Measurements from ENCODE around the gene SLC1A5.
A peak's percentile ranks its signal among the peaks of the same experiment; 100 is the strongest.
"Not testable (repeated sequence)": the region's sequence is repeated elsewhere in the genome, so short reads cannot be mapped to it uniquely, and the experiment has no call there.

Gene SLC1A5
- 35.4 to 146 (median 70.7) reads per million in 3 donors for total RNA-seq

- Histone ChIP-seq H3K4me1 (ENCODE audit: control insufficient read depth, insufficient read depth, low read length, poor library complexity, severe bottlenecking) (peaks cover 41% of the 10 kb centered on the region), H3K4me3 (ENCODE audit: insufficient read depth, low read depth, low read length, poor library complexity, severe bottlenecking) (peak within 1 kb of the TSS; percentile 85), H3K27ac (ENCODE audit: insufficient read depth, low read length, poor library complexity, severe bottlenecking) (peak within 1 kb of the TSS; percentile 73), H3K27me3 (replicated peaks; ENCODE audit: control insufficient read depth, insufficient read depth, low read length, poor library complexity, severe bottlenecking) (no peaks in the 10 kb centered on the region), H3K36me3 (ENCODE audit: control insufficient read depth, insufficient read depth, low read length) (no peaks in the 10 kb centered on the region), H3K9me3 (ENCODE audit: control insufficient read depth, low read length) (no peaks in the 10 kb centered on the region)
- DNase-seq: peak; percentile 95 to 97 (median 97)
These were observed at the start of gene SLC1A5 for GRCh38 chr19:46788262-46788967. Gene SLC1A5 (minus strand): TSS chr19:46788594. CDS start chr19:46787965, 629 bp downstream.

- H3K27me3 ChIP-seq (replicated peaks; ENCODE audit: control insufficient read depth, insufficient read depth, low read length, poor library complexity, severe bottlenecking): no peaks in the 10 kb centered on the region
- DNase-seq: no peak
- H3K4me3 ChIP-seq (ENCODE audit: insufficient read depth, low read depth, low read length, poor library complexity, severe bottlenecking): no peak overlapping the region
- no peak overlapping the region for H3K27ac ChIP-seq (ENCODE audit: insufficient read depth, low read length, poor library complexity, severe bottlenecking)
- peaks cover 19% of the 10 kb centered on the region for H3K36me3 ChIP-seq (ENCODE audit: control insufficient read depth, insufficient read depth, low read length)
- no peaks in the 10 kb centered on the region for H3K9me3 ChIP-seq (ENCODE audit: control insufficient read depth, low read length)
- no peaks in the 10 kb centered on the region for H3K4me1 ChIP-seq (ENCODE audit: control insufficient read depth, insufficient read depth, low read length, poor library complexity, severe bottlenecking)
These were observed 49.8 kb upstream of the SLC1A5 start for GRCh38 chr19:46838160-46838559.

GRCh38 chr19:46834984-46835383, 46.6 kb upstream of the SLC1A5 start:
- DNase-seq: no peak
- Histone ChIP-seq H3K4me3 (ENCODE audit: insufficient read depth, low read depth, low read length, poor library complexity, severe bottlenecking) (no peak overlapping the region), H3K4me1 (ENCODE audit: control insufficient read depth, insufficient read depth, low read length, poor library complexity, severe bottlenecking) (no peaks in the 10 kb centered on the region), H3K36me3 (ENCODE audit: control insufficient read depth, insufficient read depth, low read length) (peaks cover 13% of the 10 kb centered on the region), H3K27ac (ENCODE audit: insufficient read depth, low read length, poor library complexity, severe bottlenecking) (no peak overlapping the region), H3K9me3 (ENCODE audit: control insufficient read depth, low read length) (no peaks in the 10 kb centered on the region), H3K27me3 (replicated peaks; ENCODE audit: control insufficient read depth, insufficient read depth, low read length, poor library complexity, severe bottlenecking) (no peaks in the 10 kb centered on the region)

DNA sequence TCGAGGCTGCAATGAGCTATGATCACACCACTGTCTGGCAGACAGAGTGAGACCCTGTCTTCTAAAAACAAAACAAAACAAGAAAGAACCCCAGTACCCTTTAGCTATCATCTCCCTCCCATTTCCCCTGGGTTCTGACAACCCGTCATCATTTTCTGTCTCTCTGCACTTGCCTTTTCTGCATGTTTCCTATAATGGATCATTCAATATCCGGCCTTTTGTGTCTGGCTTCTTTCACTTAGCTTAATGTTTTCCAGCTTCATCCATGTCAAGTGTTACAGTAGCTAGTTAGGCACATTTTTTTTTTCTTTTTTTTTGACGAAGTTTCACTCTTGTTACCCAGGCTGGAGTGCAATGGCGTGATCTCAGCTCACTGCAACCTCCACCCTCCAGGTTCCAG, 45.7 kb upstream of the SLC1A5 start:
- H3K27me3 ChIP-seq (replicated peaks; ENCODE audit: control insufficient read depth, insufficient read depth, low read length, poor library complexity, severe bottlenecking): no peaks in the 10 kb centered on the region
- H3K4me3 ChIP-seq (ENCODE audit: insufficient read depth, low read depth, low read length, poor library complexity, severe bottlenecking): no peak overlapping the region
- no peaks in the 10 kb centered on the region for H3K9me3 ChIP-seq (ENCODE audit: control insufficient read depth, low read length)
- peaks cover 6% of the 10 kb centered on the region for H3K36me3 ChIP-seq (ENCODE audit: control insufficient read depth, insufficient read depth, low read length)
- H3K4me1 ChIP-seq (ENCODE audit: control insufficient read depth, insufficient read depth, low read length, poor library complexity, severe bottlenecking): no peaks in the 10 kb centered on the region
- H3K27ac ChIP-seq (ENCODE audit: insufficient read depth, low read length, poor library complexity, severe bottlenecking): no peak overlapping the region
- DNase-seq: no peak

- H3K9me3 ChIP-seq (ENCODE audit: control insufficient read depth, low read length): no peaks in the 10 kb centered on the region
- no peak overlapping the region for H3K27ac ChIP-seq (ENCODE audit: insufficient read depth, low read length, poor library complexity, severe bottlenecking)
- no peaks in the 10 kb centered on the region for H3K36me3 ChIP-seq (ENCODE audit: control insufficient read depth, insufficient read depth, low read length)
- H3K4me3 ChIP-seq (ENCODE audit: insufficient read depth, low read depth, low read length, poor library complexity, severe bottlenecking): no peak overlapping the region
- no peaks in the 10 kb centered on the region for H3K4me1 ChIP-seq (ENCODE audit: control insufficient read depth, insufficient read depth, low read length, poor library complexity, severe bottlenecking)
- no peak for DNase-seq
- H3K27me3 ChIP-seq (replicated peaks; ENCODE audit: control insufficient read depth, insufficient read depth, low read length, poor library complexity, severe bottlenecking): no peaks in the 10 kb centered on the region
These were observed 42.5 kb upstream of the SLC1A5 start for GRCh38 chr19:46830864-46831263.

- H3K4me1 ChIP-seq (ENCODE audit: control insufficient read depth, insufficient read depth, low read length, poor library complexity, severe bottlenecking): no peaks in the 10 kb centered on the region
- no peak for DNase-seq
- no peak overlapping the region for H3K27ac ChIP-seq (ENCODE audit: insufficient read depth, low read length, poor library complexity, severe bottlenecking)
These were observed 40.1 kb upstream of the SLC1A5 start for GRCh38 chr19:46828484-46828883.

GRCh38 chr19:46825731-46826055, 37.3 kb upstream of the SLC1A5 start:
- no peak for DNase-seq
- H3K36me3 ChIP-seq (ENCODE audit: control insufficient read depth, insufficient read depth, low read length): no peaks in the 10 kb centered on the region
- H3K4me1 ChIP-seq (ENCODE audit: control insufficient read depth, insufficient read depth, low read length, poor library complexity, severe bottlenecking): peaks cover 16% of the 10 kb centered on the region
- H3K4me3 ChIP-seq (ENCODE audit: insufficient read depth, low read depth, low read length, poor library complexity, severe bottlenecking): no peak overlapping the region
- H3K9me3 ChIP-seq (ENCODE audit: control insufficient read depth, low read length): no peaks in the 10 kb centered on the region
- H3K27ac ChIP-seq (ENCODE audit: insufficient read depth, low read length, poor library complexity, severe bottlenecking): no peak overlapping the region
- no peaks in the 10 kb centered on the region for H3K27me3 ChIP-seq (replicated peaks; ENCODE audit: control insufficient read depth, insufficient read depth, low read length, poor library complexity, severe bottlenecking)

More at GRCh38 chr19:46828484-46828883, 40.1 kb upstream of the SLC1A5 start:
- Histone ChIP-seq H3K9me3 (ENCODE audit: control insufficient read depth, low read length) (no peaks in the 10 kb centered on the region), H3K27me3 (replicated peaks; ENCODE audit: control insufficient read depth, insufficient read depth, low read length, poor library complexity, severe bottlenecking) (no peaks in the 10 kb centered on the region), H3K4me3 (ENCODE audit: insufficient read depth, low read depth, low read length, poor library complexity, severe bottlenecking) (no peak overlapping the region), H3K36me3 (ENCODE audit: control insufficient read depth, insufficient read depth, low read length) (no peaks in the 10 kb centered on the region)

DNA sequence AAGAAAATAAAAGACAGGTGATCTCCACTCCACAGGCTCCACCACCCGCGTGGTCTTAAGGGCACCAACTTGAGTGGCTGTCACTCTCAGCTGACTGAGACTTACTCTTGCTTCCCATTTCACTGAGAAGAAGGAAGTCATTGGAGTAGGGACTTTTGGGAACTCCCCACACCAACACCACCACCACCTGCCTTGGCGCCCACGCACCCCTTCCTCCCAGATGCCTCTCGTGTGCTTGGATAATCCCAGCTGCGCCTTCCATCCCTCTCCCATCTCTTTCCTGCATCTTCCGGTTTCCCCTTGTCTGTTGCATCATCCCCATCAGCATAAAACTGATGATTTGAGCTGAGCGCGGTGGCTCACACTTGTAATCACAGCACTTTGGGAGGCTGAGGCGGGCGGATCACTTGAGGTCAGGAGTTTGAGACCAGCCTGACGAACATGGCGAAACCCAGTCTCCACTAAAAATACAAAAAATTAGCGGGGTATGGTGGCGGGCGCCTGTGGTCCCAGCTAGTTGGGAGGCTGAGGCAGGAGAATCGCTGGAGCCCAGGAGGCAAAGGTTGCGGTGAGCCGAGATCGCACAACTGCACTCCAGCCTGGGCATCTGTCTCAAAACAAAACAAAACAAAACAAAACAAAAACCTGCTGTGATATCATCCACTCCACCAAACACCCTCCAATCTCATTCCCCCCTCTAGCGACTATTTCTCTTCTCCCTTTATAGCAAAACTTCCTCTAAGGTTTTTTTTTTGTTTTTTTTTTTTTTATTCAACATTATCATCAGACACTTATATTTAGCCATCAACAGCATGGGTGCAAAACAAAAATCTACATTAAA, 36.7 kb upstream of the SLC1A5 start:
- DNase-seq: no peak

DNA sequence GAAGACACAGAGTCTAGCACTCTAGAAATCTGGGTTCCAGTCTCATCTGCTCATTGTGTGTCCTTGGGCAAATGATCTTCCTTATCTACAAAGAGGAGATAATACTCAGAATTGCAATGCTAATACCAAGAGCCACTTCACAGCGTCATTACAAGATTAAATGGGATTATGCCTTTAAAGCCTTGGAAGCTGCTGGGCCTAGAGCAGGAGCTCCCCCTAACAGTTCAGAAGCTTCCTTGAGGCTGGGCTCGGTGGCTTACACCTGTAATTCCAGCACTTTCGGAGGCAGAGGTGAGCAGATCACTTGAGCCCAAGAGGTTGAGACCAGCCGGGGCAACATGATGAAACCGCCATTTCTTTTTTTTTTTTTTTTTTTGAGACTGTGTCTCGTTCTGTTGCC, 34.7 kb upstream of the SLC1A5 start:
- Histone ChIP-seq H3K4me1 (ENCODE audit: control insufficient read depth, insufficient read depth, low read length, poor library complexity, severe bottlenecking) (peaks cover 27% of the 10 kb centered on the region), H3K27ac (ENCODE audit: insufficient read depth, low read length, poor library complexity, severe bottlenecking) (no peak overlapping the region), H3K36me3 (ENCODE audit: control insufficient read depth, insufficient read depth, low read length) (no peaks in the 10 kb centered on the region), H3K27me3 (replicated peaks; ENCODE audit: control insufficient read depth, insufficient read depth, low read length, poor library complexity, severe bottlenecking) (no peaks in the 10 kb centered on the region), H3K4me3 (ENCODE audit: insufficient read depth, low read depth, low read length, poor library complexity, severe bottlenecking) (no peak overlapping the region), H3K9me3 (ENCODE audit: control insufficient read depth, low read length) (no peaks in the 10 kb centered on the region)
- no peak for DNase-seq

More for the DNA sequence above, 36.7 kb upstream of the SLC1A5 start:
- Histone ChIP-seq H3K27me3 (replicated peaks; ENCODE audit: control insufficient read depth, insufficient read depth, low read length, poor library complexity, severe bottlenecking) (no peaks in the 10 kb centered on the region), H3K36me3 (ENCODE audit: control insufficient read depth, insufficient read depth, low read length) (no peaks in the 10 kb centered on the region), H3K4me1 (ENCODE audit: control insufficient read depth, insufficient read depth, low read length, poor library complexity, severe bottlenecking) (peaks cover 22% of the 10 kb centered on the region), H3K4me3 (ENCODE audit: insufficient read depth, low read depth, low read length, poor library complexity, severe bottlenecking) (no peak overlapping the region), H3K27ac (ENCODE audit: insufficient read depth, low read length, poor library complexity, severe bottlenecking) (no peak overlapping the region), H3K9me3 (ENCODE audit: control insufficient read depth, low read length) (no peaks in the 10 kb centered on the region)

DNA sequence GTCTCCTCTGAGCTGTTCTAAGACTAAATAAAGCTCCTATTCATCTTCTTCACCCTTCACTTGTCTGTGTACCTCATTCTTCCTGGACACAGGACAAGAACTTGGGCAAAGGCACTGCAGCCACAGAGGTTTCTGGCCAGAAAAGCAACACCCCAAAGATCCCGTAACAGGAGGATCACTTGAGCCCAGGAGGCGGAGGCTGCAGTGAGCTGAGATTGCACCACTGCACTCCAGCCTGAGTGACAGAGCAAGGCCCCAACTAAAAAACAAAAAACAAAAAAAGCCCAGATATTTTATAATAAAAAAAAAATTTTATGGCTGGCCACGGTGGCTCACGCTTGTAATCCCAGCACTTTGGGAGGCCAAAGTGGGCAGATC, 34.0 kb upstream of the SLC1A5 start:
- H3K4me3 ChIP-seq (ENCODE audit: insufficient read depth, low read depth, low read length, poor library complexity, severe bottlenecking): not testable (repeated sequence)

More for the DNA sequence above, 34.0 kb upstream of the SLC1A5 start:
- H3K27me3 ChIP-seq (replicated peaks; ENCODE audit: control insufficient read depth, insufficient read depth, low read length, poor library complexity, severe bottlenecking); H3K9me3 ChIP-seq (ENCODE audit: control insufficient read depth, low read length); DNase-seq; H3K36me3 ChIP-seq (ENCODE audit: control insufficient read depth, insufficient read depth, low read length): not testable (repeated sequence)
- H3K27ac ChIP-seq (ENCODE audit: insufficient read depth, low read length, poor library complexity, severe bottlenecking): peak overlapping the region; percentile 62
- peaks cover 27% of the 10 kb centered on the region for H3K4me1 ChIP-seq (ENCODE audit: control insufficient read depth, insufficient read depth, low read length, poor library complexity, severe bottlenecking)
